Endodermal cell (in vitro differentiated cells): ENCODE data around the gene CIPC. TPM values are rescaled to one million over a fixed set of nuclear protein-coding genes. Genes with fewer than 3 reads are reported as not detected.

ENCODE experiments used
- DNase-seq: peaks from one replicate; pipeline ENCODE4 v3.0.0-alpha.2; 2017
- H3K27ac ChIP-seq: 2 replicates; pipeline ENCODE4 v1.5.1; 2013; ENCODE audit warnings: mild to moderate bottlenecking, low read depth, low read length, moderate library complexity
- H3K27me3 ChIP-seq: 2 replicates; pipeline ENCODE4 v1.6.1; 2013; ENCODE audit warnings: mild to moderate bottlenecking, low read length, moderate library complexity; ENCODE audit not compliant: insufficient read depth, control insufficient read depth, poor library complexity, severe bottlenecking
- H3K36me3 ChIP-seq: 2 replicates; pipeline ENCODE4 v1.7.0; 2013; ENCODE audit warnings: mild to moderate bottlenecking, low read length, moderate library complexity; ENCODE audit not compliant: control insufficient read depth, insufficient read depth
- H3K4me1 ChIP-seq: one replicate; pipeline ENCODE4 v1.7.0; 2013; ENCODE audit warnings: low read length; ENCODE audit not compliant: control insufficient read depth, insufficient read depth
- H3K4me3 ChIP-seq: 2 replicates; pipeline ENCODE4 v1.5.1; 2013; ENCODE audit warnings: mild to moderate bottlenecking, low read length, moderate library complexity
- H3K9ac ChIP-seq: 2 replicates; pipeline ENCODE4 v1.6.1; 2013; ENCODE audit warnings: mild to moderate bottlenecking, low read length, moderate library complexity; ENCODE audit not compliant: poor library complexity, severe bottlenecking; ENCODE audit errors: extremely low read depth
- H3K9me3 ChIP-seq: 2 replicates; pipeline ENCODE4 v1.6.1; 2013; ENCODE audit warnings: mild to moderate bottlenecking, low read length, moderate library complexity; ENCODE audit not compliant: control insufficient read depth
- H3K27ac Mint-ChIP-seq: 2 replicates; pipeline ENCODE4 v1.8.0; 2020; ENCODE audit warnings: mixed read lengths
- H3K27me3 Mint-ChIP-seq: 2 replicates; pipeline ENCODE4 v1.8.0; 2021; ENCODE audit warnings: mild to moderate bottlenecking, mixed read lengths; ENCODE audit not compliant: insufficient read depth
- H3K36me3 Mint-ChIP-seq: 2 replicates; pipeline ENCODE4 v1.8.0; 2020; ENCODE audit warnings: low read depth, mixed read lengths
- H3K4me1 Mint-ChIP-seq: 2 replicates; pipeline ENCODE4 v1.8.0; 2020; ENCODE audit warnings: mixed read lengths
- H3K4me3 Mint-ChIP-seq: 2 replicates; pipeline ENCODE4 v1.8.0; 2020; ENCODE audit warnings: mild to moderate bottlenecking, moderate library complexity, mixed read lengths
- H3K9me3 Mint-ChIP-seq: 2 replicates; pipeline ENCODE4 v1.8.0; 2020; ENCODE audit warnings: mild to moderate bottlenecking, mixed read lengths
- CTCF ChIP-seq: fragments of 200-600 bp; sonication (generic); conservative IDR thresholded peaks from 2 replicates; pipeline ENCODE4 v1.5.0; 2021; ENCODE audit warnings: antibody characterized with exemption, mild to moderate bottlenecking
- WGBS, 2 experiments: methylation state at CpG; one replicate each; pipeline versions ENCODE4 v1.1.5 to v1.1.7; 2013; ENCODE audit warnings: missing lambda C conversion rate in 2 of 2, mixed read lengths in 1 of 2; ENCODE audit not compliant: insufficient coverage in 1 of 2, insufficient read length in 1 of 2; 5-methylcytosine and 5-hydroxymethylcytosine counted together
- total RNA-seq, 2 donors: library from RNA; stranded (reverse); fragmentation: NEBNext Ultra II Directional in 1 of 2; extraction: Animal tissue kit (Norgen Biotek cat#: 25700) in 1 of 2; gene quantifications; 2 replicates in 1 of 2; 3 replicates in 1 of 2; pipeline ENCODE4 v1.2.1, GENCODE V29; 2021

CIPC gene
- total RNA-seq, 2 donors from 2014 or later = 16.2 to 22.5 TPM

GRCh38 chr14:77154421-77154820, 56.4 kb downstream of the CIPC start:
- Histone ChIP-seq H3K4me3 (no peak overlapping the region), H3K36me3 (no peaks in the 10 kb centered on the region), H3K4me1 (peaks cover 3% of the 10 kb centered on the region), H3K27me3 (no peaks in the 10 kb centered on the region), H3K9me3 (no peaks in the 10 kb centered on the region), H3K27ac (peak overlapping the region; percentile 40), H3K9ac (no peak overlapping the region)
- Mint-ChIP-seq H3K27ac (no peak overlapping the region), H3K9me3 (no peaks in the 10 kb centered on the region), H3K4me1 (peaks cover 11% of the 10 kb centered on the region), H3K36me3 (no peaks in the 10 kb centered on the region), H3K4me3 (no peak overlapping the region), H3K27me3 (peaks cover 16% of the 10 kb centered on the region)
- WGBS, 2 experiments = 84% methylated on average over 7 of the region's 7 CpGs; no CpG with 5 or more reads in 1 of the 2 experiments
- DNase-seq = no peak
- no peak for TF ChIP-seq CTCF

- H3K9me3 ChIP-seq = no peaks in the 10 kb centered on the region
- Mint-ChIP-seq H3K9me3 (no peaks in the 10 kb centered on the region), H3K4me3 (no peak overlapping the region), H3K4me1 (peaks cover 11% of the 10 kb centered on the region), H3K27ac (no peak overlapping the region), H3K27me3 (peaks cover 16% of the 10 kb centered on the region), H3K36me3 (no peaks in the 10 kb centered on the region)
- TF ChIP-seq CTCF = no peak
- WGBS, 2 experiments = 93 to 97% methylated on average over 2 of the region's 2 CpGs
- no peak overlapping the region for H3K4me3 ChIP-seq
- H3K4me1 ChIP-seq = peaks cover 3% of the 10 kb centered on the region
- DNase-seq = no peak
- no peaks in the 10 kb centered on the region for H3K27me3 ChIP-seq
- no peaks in the 10 kb centered on the region for H3K36me3 ChIP-seq
- no peak overlapping the region for H3K9ac ChIP-seq
- H3K27ac ChIP-seq = no peak overlapping the region
These were observed 57.0 kb downstream of the CIPC start for GRCh38 chr14:77155083-77155482.

GRCh38 chr14:77157740-77158139, 59.7 kb downstream of the CIPC start:
- WGBS, 2 experiments = 66 to 83% methylated on average over 2 to 11 of the region's 11 CpGs
- Mint-ChIP-seq H3K36me3 (no peaks in the 10 kb centered on the region), H3K27me3 (peaks cover 14% of the 10 kb centered on the region), H3K9me3 (no peaks in the 10 kb centered on the region), H3K4me3 (no peak overlapping the region), H3K27ac (no peak overlapping the region), H3K4me1 (peaks cover 11% of the 10 kb centered on the region)
- peaks cover 8% of the 10 kb centered on the region for H3K27me3 ChIP-seq
- no peak overlapping the region for H3K4me3 ChIP-seq
- DNase-seq = no peak
- peak overlapping the region; percentile 86 for H3K27ac ChIP-seq
- no peak overlapping the region for H3K9ac ChIP-seq
- TF ChIP-seq CTCF = no peak
- H3K9me3 ChIP-seq = no peaks in the 10 kb centered on the region
- H3K4me1 ChIP-seq = peaks cover 3% of the 10 kb centered on the region
- no peaks in the 10 kb centered on the region for H3K36me3 ChIP-seq
